ENCODE data around the gene THRB.

The THRB gene

GRCh38 chr3:24264748-24265158, 229.9 kb downstream of the THRB start:
- peak; percentile 44 for DNase-seq (ENCODE audit: low read depth, low spot score)
- Histone ChIP-seq H3K4me1 (ENCODE audit: insufficient read depth, insufficient read length) (no peaks in the 10 kb centered on the region), H3K36me3 (ENCODE audit: insufficient read depth, insufficient read length, low read length) (no peaks in the 10 kb centered on the region), H3K9me3 (ENCODE audit: insufficient read depth, low read length) (peaks cover 6% of the 10 kb centered on the region; the same call in 1 of the 2 replicates), H3K27me3 (ENCODE audit: insufficient read depth, insufficient read length) (no peaks in the 10 kb centered on the region), H3K4me3 (ENCODE audit: insufficient read length, low read depth) (no peak overlapping the region), H3K9ac (ENCODE audit: insufficient read length, low read depth) (no peak overlapping the region)
- TF ChIP-seq YY1 (IDR thresholded peaks at IDR 0.05; ENCODE audit: insufficient read depth, insufficient read length) (no peak), ZNF274 (IDR thresholded peaks at IDR 0.05; ENCODE audit: low read depth, low read length) (no peak)

DNA sequence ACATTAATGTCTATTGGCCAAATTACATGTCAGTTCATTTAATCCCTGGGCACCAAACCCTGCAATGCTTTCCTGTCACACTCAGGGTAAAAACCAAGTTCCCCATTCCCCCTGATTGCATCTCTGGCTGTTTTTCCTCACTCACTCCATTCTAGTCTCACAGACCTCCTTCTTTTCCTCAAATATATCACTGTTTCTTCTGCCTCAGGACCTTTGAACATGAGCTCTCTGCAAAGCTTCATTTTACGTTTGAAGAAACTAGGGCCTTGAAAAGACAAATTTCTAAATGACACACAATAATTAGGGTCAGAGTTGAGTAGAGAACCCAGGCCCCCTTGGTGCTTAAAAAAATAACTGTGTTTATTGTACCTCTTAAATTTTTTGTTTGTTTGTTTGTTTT, 230.6 kb downstream of the THRB start:
- Histone ChIP-seq H3K9ac (ENCODE audit: insufficient read length, low read depth) (no peak overlapping the region), H3K4me1 (ENCODE audit: insufficient read depth, insufficient read length) (no peaks in the 10 kb centered on the region), H3K36me3 (ENCODE audit: insufficient read depth, insufficient read length, low read length) (no peaks in the 10 kb centered on the region), H3K4me3 (ENCODE audit: insufficient read length, low read depth) (no peak overlapping the region), H3K27me3 (ENCODE audit: insufficient read depth, insufficient read length) (no peaks in the 10 kb centered on the region), H3K9me3 (ENCODE audit: insufficient read depth, low read length) (peaks cover 6% of the 10 kb centered on the region; the same call in 1 of the 2 replicates)
- DNase-seq (ENCODE audit: low read depth, low spot score) = no peak
- TF ChIP-seq ZNF274 (IDR thresholded peaks at IDR 0.05; ENCODE audit: low read depth, low read length) (no peak), YY1 (IDR thresholded peaks at IDR 0.05; ENCODE audit: insufficient read depth, insufficient read length) (no peak), SUZ12 (IDR thresholded peaks at IDR 0.05; ENCODE audit: extremely low read depth, insufficient read depth, insufficient read length) (no peak)

- DNase-seq (ENCODE audit: low read depth, low spot score) = no peak
- Histone ChIP-seq H3K9me3 (ENCODE audit: insufficient read depth, low read length) (peaks cover 6% of the 10 kb centered on the region; the same call in 1 of the 2 replicates), H3K9ac (ENCODE audit: insufficient read length, low read depth) (no peak overlapping the region), H3K27me3 (ENCODE audit: insufficient read depth, insufficient read length) (no peaks in the 10 kb centered on the region), H3K36me3 (ENCODE audit: insufficient read depth, insufficient read length, low read length) (no peaks in the 10 kb centered on the region), H3K4me1 (ENCODE audit: insufficient read depth, insufficient read length) (no peaks in the 10 kb centered on the region), H3K4me3 (ENCODE audit: insufficient read length, low read depth) (no peak overlapping the region)
- no peak for TF ChIP-seq SUZ12 (IDR thresholded peaks at IDR 0.05; ENCODE audit: extremely low read depth, insufficient read depth, insufficient read length)
- TF ChIP-seq ZNF274 (IDR thresholded peaks at IDR 0.05; ENCODE audit: low read depth, low read length) = no peak
- TF ChIP-seq YY1 (IDR thresholded peaks at IDR 0.05; ENCODE audit: insufficient read depth, insufficient read length) = no peak
Observed at GRCh38 chr3:24263069-24263668, 231.5 kb downstream of the THRB start.

DNA sequence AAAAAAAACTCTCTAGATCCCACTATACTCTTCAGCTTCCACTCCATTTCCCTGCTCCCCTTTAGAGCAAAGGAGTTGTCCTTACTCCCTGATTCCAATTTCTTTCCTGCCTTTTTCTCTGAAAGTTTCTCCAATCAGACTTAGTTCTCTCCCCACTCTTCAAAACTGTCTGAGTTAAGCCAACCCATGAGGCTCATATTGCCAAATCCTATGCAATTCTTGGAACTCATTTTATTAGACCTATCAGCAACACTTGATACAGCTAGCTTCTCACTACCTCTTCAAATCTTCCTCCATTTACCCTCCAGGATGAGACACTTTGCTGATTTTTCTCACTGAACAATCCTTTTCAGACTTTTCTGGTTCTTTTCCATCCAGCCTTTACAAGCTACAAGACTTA, 233.1 kb downstream of the THRB start:
- TF ChIP-seq YY1 (IDR thresholded peaks at IDR 0.05; ENCODE audit: insufficient read depth, insufficient read length) (no peak), ZNF274 (IDR thresholded peaks at IDR 0.05; ENCODE audit: low read depth, low read length) (no peak), SUZ12 (IDR thresholded peaks at IDR 0.05; ENCODE audit: extremely low read depth, insufficient read depth, insufficient read length) (no peak)
- Histone ChIP-seq H3K4me3 (ENCODE audit: insufficient read length, low read depth) (no peak overlapping the region), H3K9me3 (ENCODE audit: insufficient read depth, low read length) (peaks cover 6% of the 10 kb centered on the region; the same call in 1 of the 2 replicates), H3K9ac (ENCODE audit: insufficient read length, low read depth) (no peak overlapping the region), H3K36me3 (ENCODE audit: insufficient read depth, insufficient read length, low read length) (no peaks in the 10 kb centered on the region), H3K27me3 (ENCODE audit: insufficient read depth, insufficient read length) (no peaks in the 10 kb centered on the region), H3K4me1 (ENCODE audit: insufficient read depth, insufficient read length) (no peaks in the 10 kb centered on the region)
- no peak for DNase-seq (ENCODE audit: low read depth, low spot score)

GRCh38 chr3:24259901-24260512, 234.6 kb downstream of the THRB start:
- H3K4me1 ChIP-seq (ENCODE audit: insufficient read depth, insufficient read length) = no peaks in the 10 kb centered on the region
- H3K9ac ChIP-seq (ENCODE audit: insufficient read length, low read depth) = no peak overlapping the region
- H3K27me3 ChIP-seq (ENCODE audit: insufficient read depth, insufficient read length) = no peaks in the 10 kb centered on the region
- TF ChIP-seq ZNF274 (IDR thresholded peaks at IDR 0.05; ENCODE audit: low read depth, low read length) (no peak), SUZ12 (IDR thresholded peaks at IDR 0.05; ENCODE audit: extremely low read depth, insufficient read depth, insufficient read length) (no peak), YY1 (IDR thresholded peaks at IDR 0.05; ENCODE audit: insufficient read depth, insufficient read length) (no peak)
- peaks cover 4% of the 10 kb centered on the region; the same call in 1 of the 2 replicates for H3K9me3 ChIP-seq (ENCODE audit: insufficient read depth, low read length)
- DNase-seq (ENCODE audit: low read depth, low spot score) = no peak
- no peak overlapping the region for H3K4me3 ChIP-seq (ENCODE audit: insufficient read length, low read depth)
- H3K36me3 ChIP-seq (ENCODE audit: insufficient read depth, insufficient read length, low read length) = no peaks in the 10 kb centered on the region

DNA sequence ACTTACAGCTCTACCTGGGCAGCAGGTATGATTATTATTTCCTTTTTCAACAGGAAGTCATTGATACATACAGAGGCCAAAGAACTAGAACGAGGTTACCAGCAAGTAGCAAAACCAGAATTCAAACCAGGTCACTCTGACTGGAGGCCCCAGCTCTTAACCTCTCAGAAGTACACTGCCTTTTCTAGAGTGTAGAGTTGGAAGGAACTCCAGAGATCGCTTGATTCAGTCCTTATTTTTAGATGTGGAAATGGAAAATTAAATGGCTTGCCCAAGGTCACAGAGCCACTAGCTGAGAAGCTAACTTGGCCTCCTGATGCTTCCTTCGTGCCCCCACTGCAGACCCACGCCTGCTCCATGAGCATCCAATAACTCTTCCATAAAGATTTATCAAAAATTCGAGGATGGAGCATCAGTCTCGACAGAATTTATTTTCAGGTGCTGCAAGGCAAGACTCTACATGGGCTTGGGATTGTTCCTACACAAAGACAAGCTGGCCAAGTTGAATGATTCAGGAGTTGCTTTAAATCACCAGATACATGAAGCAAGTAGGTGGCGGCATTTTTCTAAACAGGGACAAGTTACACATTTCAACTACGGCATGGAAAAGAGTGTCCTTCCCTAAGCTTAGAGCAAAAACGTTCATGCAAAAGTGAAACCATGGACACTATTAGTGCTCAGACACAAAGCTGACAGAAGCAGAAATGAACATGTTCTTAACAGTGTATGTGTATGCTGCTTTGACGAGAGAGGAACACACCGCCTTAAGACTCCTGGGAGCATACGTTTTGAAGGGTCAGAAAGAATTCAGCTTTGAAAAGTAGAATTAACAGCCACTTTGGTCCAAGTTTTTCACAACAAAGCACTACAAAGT, 235.7 kb downstream of the THRB start:
- Histone ChIP-seq H3K9ac (ENCODE audit: insufficient read length, low read depth) (no peak overlapping the region), H3K27me3 (ENCODE audit: insufficient read depth, insufficient read length) (no peaks in the 10 kb centered on the region), H3K4me3 (ENCODE audit: insufficient read length, low read depth) (no peak overlapping the region), H3K36me3 (ENCODE audit: insufficient read depth, insufficient read length, low read length) (no peaks in the 10 kb centered on the region), H3K4me1 (ENCODE audit: insufficient read depth, insufficient read length) (no peaks in the 10 kb centered on the region), H3K9me3 (ENCODE audit: insufficient read depth, low read length) (no peaks in the 10 kb centered on the region)
- DNase-seq (ENCODE audit: low read depth, low spot score) = no peak
- TF ChIP-seq ZNF274 (IDR thresholded peaks at IDR 0.05; ENCODE audit: low read depth, low read length) (no peak), SUZ12 (IDR thresholded peaks at IDR 0.05; ENCODE audit: extremely low read depth, insufficient read depth, insufficient read length) (no peak), YY1 (IDR thresholded peaks at IDR 0.05; ENCODE audit: insufficient read depth, insufficient read length) (no peak)

DNA sequence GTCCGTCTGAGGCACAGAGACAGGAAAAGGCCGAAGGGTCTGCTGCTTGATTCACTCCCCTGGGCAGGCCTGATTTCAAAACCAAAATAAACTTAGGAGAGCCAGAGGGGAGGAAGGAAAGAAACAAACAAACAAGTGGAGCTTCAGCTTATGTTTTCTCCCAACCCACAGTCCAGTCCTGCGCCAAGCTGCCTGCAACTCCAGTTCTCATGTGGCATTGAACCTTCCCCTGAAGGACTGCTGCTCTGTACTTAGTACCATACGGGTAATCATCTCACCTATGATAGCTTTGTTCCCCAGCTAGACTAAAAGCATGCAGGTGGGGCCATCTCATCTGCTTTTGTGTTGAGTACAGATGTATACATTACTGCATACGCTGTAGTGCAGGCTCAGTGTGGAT, 236.4 kb downstream of the THRB start:
- Histone ChIP-seq H3K9me3 (ENCODE audit: insufficient read depth, low read length) (no peaks in the 10 kb centered on the region), H3K9ac (ENCODE audit: insufficient read length, low read depth) (no peak overlapping the region), H3K4me1 (ENCODE audit: insufficient read depth, insufficient read length) (no peaks in the 10 kb centered on the region), H3K36me3 (ENCODE audit: insufficient read depth, insufficient read length, low read length) (no peaks in the 10 kb centered on the region), H3K4me3 (ENCODE audit: insufficient read length, low read depth) (no peak overlapping the region), H3K27me3 (ENCODE audit: insufficient read depth, insufficient read length) (no peaks in the 10 kb centered on the region)
- no peak for TF ChIP-seq ZNF274 (IDR thresholded peaks at IDR 0.05; ENCODE audit: low read depth, low read length)
- no peak for TF ChIP-seq SUZ12 (IDR thresholded peaks at IDR 0.05; ENCODE audit: extremely low read depth, insufficient read depth, insufficient read length)
- no peak for TF ChIP-seq YY1 (IDR thresholded peaks at IDR 0.05; ENCODE audit: insufficient read depth, insufficient read length)
- DNase-seq (ENCODE audit: low read depth, low spot score) = no peak

All from NT2/D1 (cell line).